Stimulated activated CD4-positive, alpha-beta T cell treated with anti-CD3 and anti-CD28 coated beads, TNF-alpha, amount 100 ng/mL, for 4 hours (primary cell): Measurements from ENCODE around the gene BCKDHA.
"Not testable (repeated sequence)": the region's sequence is repeated elsewhere in the genome, so short reads cannot be mapped to it uniquely, and the experiment has no call there.

Source experiments
- DNase-seq, 3 experiments: peaks; one replicate each; pipeline ENCODE4 v3.0.0-alpha.2; 2020; ENCODE audit warnings: low read depth in 3 of 3

BCKDHA gene

DNA sequence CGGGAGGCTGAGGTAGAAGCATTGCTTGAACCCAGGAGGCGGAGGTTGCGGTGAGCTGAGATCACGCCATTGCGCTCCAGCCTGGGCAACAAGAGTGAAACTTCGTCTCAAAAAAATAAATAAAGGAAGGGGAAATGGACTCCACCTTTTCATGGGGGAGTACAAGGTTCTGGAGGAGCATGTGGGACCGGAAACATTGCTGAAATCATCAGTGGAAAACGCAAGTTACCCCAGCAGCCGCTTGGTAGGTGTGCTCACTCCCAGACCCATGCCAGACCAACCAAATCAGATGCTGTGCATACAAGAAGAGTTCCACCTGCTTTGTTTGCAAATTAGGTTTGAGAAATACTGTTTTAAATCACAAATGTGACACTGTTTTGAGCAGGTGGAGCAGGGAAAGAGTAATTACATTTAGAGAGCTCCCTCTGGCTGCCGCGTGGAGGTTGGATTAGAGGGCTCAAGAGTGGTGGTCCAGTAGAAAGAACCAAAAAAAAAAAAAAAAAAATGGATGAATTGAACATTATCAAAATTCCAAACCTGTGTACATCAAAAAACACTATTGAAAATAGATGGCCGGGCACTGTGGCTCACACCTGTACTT is 50.2 kb downstream of the BCKDHA start:
- DNase-seq: no peak

DNA sequence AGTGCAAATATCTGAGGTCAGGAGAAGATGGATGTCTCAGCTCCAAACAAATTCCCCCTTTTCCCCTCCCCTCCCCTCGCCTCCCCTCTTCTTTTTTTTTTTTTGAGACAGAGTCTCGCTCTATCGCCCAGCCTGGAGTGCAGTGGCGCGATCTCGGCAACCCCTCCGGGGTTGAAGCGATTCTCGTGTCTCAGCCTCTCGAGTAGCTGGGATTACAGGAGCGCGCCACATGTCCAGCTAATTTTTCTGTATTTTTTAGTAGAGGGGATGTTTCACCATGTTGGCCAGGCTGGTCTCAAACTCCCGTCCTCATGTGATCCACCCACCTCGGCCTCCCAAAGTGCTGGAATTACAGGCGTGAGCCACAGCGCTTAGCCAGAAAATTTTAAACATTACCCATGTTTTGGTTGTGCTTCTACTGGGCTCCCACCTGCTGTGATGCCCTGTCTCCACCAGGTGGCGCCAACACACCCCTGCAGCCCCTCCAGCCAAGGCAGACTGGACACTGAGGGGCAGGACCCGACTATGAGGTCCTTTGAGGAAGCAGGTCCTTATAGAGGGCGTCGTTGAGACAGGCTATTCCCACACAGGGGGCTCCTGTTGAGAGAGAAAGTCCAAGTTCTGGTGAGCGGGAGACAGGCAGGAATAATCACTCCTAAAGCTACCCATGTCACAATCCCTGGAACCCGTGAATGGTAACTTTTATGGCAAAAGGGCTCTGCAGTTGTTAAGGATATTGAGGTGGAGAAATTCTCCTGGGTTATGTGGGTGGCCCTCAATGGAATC is 51.7 kb downstream of the BCKDHA start:
- DNase-seq: peak; percentile 42 to 61 (median 46)

DNA sequence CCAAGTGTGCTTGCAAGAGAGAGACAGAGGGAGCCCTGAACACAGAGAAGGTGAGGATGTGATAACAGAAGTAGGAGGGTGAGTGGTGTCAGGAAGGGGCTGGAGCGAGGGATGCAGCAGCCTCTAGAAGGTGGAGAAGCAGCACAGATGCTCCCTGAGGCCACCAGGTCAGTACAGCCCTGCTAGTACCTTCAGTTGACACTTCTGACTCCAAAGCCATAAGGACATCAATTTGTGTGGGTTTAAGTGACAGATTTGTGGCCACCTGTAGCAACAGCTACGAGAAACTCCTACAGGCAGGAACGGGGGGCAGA is 52.2 kb downstream of the BCKDHA start:
- DNase-seq: no peak

DNA sequence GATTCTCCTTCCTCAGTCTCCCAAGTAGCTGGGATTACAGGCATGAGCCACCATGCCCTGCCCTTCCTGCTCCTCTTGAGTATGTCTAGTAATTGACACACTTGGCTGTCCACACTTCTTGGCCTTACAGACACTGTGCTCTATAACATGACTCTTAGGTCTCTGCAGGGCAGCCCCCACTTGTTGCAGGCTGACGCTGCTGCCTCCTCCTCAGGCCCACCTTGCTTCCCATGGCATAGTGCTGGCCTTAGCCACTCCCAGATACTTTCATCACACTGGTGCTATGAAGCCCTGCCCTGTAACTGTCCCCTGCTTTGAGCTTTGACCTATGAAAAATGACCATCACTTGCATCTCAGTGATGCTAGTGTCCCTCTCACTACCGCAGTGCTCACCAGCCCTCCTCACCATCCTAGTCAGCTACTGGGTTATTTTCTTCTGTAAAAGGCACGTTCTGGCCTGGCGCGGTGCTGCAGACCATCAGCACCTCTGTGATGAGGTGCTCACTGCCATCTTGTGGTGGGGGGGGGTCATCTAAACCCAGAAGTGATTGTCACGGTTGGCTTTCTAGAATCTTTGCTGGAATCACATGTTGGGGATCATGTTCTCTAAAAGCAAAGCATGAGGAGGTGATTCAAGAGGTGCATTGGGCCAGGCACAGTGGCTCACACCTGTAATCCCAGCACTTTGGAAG is 55.1 kb downstream of the BCKDHA start:
- DNase-seq: no peak

DNA sequence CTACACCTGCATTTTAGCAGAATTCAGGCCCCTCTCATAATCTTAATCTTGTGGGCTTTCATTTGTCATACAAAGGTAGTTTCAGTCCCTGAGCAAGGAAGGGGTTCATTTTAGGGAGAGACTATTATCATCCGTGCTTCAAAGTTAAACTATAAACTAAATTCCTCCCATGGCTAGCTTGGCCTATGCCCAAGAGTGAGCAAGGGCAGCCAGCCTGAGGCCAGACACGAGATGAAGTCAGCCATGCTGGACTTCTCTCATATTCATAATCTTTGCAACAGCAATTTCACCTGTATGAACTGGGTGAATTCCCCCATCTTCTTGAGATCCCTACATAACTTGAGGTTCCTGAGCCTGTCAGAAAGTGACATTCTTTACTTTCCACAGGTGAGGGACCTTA is 58.3 kb downstream of the BCKDHA start:
- no peak for DNase-seq

DNA sequence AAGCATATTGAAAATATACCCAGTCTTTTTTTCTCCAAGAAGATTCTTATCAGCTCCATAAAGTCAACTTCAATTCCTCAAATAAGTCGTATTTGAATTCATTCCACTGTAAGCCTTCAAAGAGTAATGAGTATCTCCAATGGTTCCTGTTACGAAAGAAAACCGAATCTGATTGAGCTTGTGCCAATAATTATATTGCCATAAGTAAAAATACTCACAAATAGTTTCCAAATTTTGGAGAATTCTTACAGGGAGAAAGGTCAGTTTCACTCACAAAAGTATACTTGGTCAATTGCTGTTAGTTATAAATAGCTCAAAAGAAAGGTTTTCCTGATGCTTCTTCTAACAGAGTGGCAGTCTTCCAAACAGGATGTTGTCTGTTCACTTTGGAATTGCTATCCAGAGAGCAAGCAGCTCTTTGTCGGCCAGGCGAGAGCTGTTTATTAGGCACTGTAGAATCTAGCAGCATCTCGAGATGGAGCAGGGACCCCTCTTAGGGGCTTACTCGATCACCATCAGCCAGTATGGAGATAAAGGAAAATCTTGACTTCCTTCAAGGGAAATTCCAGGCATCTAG is 58.8 kb downstream of the BCKDHA start:
- no peak for DNase-seq

DNA sequence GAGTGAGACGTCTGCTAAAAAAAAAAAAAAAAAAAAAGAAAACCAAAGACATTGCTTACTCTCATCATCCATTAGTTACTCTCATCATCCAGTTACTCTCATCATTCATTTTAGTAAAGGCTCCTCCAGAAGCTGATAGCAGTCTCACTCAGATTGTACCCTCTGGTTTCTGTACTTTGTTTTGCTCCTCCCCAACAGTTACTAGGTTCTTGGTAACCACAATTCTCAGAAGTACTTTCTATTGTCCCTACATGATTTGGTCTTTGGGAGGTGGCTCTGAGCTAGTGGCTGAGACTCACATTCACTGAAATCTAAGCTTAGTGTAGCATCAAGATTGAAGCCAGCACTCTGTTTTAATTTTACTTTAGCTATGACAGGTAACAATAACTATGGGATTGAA is 59.6 kb downstream of the BCKDHA start:
- DNase-seq: no peak

DNA sequence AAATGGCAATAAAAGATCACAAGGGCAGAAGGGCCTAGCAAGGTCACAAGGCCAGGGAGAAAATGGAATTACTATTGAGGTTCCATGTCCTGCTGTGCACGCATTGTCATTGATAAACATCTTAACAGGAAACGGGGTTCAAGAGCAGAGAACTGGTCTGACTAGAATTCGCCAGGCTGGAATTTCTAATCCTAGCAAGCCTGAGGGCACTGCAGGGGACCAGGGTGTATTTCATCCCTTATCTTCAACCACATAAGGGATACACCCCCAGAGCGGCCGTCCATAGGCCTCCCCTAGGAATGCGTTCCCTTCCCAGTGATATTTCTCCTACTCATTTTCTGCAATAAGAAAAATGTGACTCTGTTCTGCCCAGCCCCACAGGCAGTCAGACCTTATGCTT is 64.9 kb downstream of the BCKDHA start:
- DNase-seq: no peak

DNA sequence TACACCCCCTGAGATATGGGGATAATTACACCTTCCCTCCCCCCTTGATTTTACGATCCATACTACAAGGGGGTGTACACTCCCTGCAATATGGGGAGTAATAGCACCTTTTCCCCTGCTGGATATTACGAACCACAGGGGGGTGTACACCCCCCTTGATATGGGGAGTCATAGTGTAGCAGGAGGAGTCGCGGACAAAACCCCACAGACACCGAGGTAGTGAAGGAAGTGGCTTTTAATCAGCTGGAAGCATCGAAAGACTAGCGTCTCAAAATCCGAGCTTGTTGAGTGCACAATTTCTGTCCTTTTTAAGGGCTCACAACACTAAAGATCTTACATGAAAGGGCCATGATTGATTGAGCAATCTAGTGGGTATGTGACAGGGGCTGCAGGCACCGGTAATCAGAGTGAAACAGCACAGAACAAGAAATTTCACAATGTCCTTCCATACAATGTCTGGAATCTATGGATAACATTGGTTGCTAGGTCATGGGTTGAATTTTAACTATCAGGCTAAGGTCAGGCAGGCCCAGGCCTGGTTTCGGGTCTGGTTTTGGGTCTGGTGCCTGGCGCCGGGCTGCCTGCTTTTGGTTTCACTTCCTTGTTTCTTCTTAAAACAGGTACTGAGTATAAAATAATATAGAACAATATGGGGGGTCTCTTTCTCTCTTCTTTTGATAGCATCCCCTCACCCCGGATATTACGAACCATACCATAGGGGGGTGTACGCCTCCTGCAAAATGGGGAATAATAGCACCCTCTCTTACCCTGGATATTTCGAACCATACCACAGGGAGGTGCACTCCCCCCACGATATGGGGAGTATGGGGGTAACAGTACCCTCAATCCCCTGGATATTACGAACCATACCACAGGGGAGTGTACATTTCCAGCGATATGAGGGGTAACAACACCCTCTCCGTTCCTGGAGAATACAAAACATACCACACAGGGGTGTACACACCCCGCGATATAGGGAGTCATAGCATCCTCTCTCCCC is 65.9 kb downstream of the BCKDHA start:
- DNase-seq: not testable (repeated sequence)
